Measurements from ENCODE around the gene TEDC1.

TEDC1 gene

DNA sequence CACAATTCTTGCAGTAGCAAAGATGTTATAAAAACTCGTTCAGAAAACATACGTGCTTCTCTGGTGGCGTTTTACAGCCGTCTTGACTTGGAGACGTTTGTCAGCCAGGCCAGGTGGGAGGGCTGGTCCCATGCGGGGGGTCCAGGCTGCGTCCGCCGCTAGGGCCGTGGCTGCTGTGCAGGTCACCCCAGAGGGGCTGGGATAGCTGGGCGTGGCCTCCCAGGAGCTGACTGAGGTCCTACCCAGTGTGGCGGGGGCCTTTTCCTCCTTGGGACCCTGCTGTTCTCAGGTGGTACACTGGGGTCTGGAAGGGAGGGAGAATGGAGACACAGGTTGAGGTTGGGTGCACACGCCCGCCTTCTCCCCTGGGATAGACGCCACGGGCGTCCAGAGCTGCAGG is 46.2 kb upstream of the TEDC1 start (continued):
- TF ChIP-seq, protein P1, sequence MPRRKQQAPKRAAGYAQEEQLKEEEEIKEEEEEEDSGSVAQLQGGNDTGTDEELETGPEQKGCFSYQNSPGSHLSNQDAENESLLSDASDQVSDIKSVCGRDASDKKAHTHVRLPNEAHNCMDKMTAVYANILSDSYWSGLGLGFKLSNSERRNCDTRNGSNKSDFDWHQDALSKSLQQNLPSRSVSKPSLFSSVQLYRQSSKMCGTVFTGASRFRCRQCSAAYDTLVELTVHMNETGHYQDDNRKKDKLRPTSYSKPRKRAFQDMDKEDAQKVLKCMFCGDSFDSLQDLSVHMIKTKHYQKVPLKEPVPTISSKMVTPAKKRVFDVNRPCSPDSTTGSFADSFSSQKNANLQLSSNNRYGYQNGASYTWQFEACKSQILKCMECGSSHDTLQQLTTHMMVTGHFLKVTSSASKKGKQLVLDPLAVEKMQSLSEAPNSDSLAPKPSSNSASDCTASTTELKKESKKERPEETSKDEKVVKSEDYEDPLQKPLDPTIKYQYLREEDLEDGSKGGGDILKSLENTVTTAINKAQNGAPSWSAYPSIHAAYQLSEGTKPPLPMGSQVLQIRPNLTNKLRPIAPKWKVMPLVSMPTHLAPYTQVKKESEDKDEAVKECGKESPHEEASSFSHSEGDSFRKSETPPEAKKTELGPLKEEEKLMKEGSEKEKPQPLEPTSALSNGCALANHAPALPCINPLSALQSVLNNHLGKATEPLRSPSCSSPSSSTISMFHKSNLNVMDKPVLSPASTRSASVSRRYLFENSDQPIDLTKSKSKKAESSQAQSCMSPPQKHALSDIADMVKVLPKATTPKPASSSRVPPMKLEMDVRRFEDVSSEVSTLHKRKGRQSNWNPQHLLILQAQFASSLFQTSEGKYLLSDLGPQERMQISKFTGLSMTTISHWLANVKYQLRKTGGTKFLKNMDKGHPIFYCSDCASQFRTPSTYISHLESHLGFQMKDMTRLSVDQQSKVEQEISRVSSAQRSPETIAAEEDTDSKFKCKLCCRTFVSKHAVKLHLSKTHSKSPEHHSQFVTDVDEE (CRISPR knock-in tag; IDR thresholded peaks at IDR 0.05), result no peak
- no peak for TF ChIP-seq ZFP30 (CRISPR knock-in tag; IDR thresholded peaks at IDR 0.05)

DNA sequence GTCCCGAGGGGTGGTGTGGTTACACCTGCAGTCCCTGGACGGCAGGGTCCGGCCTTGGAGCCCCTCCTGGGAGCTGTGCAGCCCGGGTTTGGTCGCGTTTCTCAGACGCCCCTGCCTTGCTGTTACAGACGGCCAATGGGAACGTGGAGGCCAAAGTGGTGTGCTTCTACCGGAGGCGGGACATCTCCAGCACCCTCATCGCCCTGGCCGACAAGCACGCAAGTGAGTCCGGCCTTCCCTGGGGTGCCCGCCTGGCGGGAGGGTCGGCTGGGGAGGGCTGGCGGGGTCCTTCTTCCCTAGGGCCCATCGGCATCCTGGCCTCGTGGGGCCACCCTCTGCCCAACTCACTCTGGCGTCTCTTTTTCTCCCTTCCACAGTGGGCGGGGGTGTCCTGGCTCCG is 45.8 kb upstream of the TEDC1 start:
- no peak for ATAC-seq
- TF ChIP-seq, protein P2, sequence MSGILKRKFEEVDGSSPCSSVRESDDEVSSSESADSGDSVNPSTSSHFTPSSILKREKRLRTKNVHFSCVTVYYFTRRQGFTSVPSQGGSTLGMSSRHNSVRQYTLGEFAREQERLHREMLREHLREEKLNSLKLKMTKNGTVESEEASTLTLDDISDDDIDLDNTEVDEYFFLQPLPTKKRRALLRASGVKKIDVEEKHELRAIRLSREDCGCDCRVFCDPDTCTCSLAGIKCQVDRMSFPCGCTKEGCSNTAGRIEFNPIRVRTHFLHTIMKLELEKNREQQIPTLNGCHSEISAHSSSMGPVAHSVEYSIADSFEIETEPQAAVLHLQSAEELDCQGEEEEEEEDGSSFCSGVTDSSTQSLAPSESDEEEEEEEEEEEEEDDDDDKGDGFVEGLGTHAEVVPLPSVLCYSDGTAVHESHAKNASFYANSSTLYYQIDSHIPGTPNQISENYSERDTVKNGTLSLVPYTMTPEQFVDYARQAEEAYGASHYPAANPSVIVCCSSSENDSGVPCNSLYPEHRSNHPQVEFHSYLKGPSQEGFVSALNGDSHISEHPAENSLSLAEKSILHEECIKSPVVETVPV (CRISPR knock-in tag; IDR thresholded peaks at IDR 0.05), result no peak
- TF ChIP-seq, protein P3, sequence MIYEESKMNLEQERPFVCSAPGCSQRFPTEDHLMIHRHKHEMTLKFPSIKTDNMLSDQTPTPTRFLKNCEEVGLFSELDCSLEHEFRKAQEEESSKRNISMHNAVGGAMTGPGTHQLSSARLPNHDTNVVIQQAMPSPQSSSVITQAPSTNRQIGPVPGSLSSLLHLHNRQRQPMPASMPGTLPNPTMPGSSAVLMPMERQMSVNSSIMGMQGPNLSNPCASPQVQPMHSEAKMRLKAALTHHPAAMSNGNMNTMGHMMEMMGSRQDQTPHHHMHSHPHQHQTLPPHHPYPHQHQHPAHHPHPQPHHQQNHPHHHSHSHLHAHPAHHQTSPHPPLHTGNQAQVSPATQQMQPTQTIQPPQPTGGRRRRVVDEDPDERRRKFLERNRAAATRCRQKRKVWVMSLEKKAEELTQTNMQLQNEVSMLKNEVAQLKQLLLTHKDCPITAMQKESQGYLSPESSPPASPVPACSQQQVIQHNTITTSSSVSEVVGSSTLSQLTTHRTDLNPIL (CRISPR knock-in tag; IDR thresholded peaks at IDR 0.05; ENCODE audit: low read depth), result no peak
- TF ChIP-seq SNAI2 (CRISPR knock-in tag; IDR thresholded peaks at IDR 0.05) (no peak), PPARA (CRISPR knock-in tag; IDR thresholded peaks at IDR 0.05; ENCODE audit: borderline replicate concordance) (no peak), ZFP30 (CRISPR knock-in tag; IDR thresholded peaks at IDR 0.05) (no peak), ZC3H10 (CRISPR knock-in tag; IDR thresholded peaks at IDR 0.05) (no peak), ARNTL (CRISPR knock-in tag; IDR thresholded peaks at IDR 0.05; ENCODE audit: borderline replicate concordance, low read depth) (no peak), ZNF70 (CRISPR knock-in tag; IDR thresholded peaks at IDR 0.05) (no peak), OSR1 (CRISPR knock-in tag; IDR thresholded peaks at IDR 0.05) (no peak), ZNF565 (CRISPR knock-in tag; conservative IDR thresholded peaks at IDR 0.05; ENCODE audit: low read depth) (no peak), RARB (CRISPR knock-in tag; IDR thresholded peaks at IDR 0.05) (no peak), TOX (CRISPR knock-in tag; IDR thresholded peaks at IDR 0.05; ENCODE audit: borderline replicate concordance) (no peak), ZNF8 (CRISPR knock-in tag; IDR thresholded peaks at IDR 0.05) (no peak)
- TF ChIP-seq, protein P4, sequence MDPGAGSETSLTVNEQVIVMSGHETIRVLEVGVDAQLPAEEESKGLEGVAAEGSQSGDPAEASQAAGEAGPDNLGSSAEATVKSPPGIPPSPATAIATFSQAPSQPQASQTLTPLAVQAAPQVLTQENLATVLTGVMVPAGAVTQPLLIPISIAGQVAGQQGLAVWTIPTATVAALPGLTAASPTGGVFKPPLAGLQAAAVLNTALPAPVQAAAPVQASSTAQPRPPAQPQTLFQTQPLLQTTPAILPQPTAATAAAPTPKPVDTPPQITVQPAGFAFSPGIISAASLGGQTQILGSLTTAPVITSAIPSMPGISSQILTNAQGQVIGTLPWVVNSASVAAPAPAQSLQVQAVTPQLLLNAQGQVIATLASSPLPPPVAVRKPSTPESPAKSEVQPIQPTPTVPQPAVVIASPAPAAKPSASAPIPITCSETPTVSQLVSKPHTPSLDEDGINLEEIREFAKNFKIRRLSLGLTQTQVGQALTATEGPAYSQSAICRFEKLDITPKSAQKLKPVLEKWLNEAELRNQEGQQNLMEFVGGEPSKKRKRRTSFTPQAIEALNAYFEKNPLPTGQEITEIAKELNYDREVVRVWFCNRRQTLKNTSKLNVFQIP (CRISPR knock-in tag; IDR thresholded peaks at IDR 0.05; ENCODE audit: borderline replicate concordance, low read depth), result no peak

DNA sequence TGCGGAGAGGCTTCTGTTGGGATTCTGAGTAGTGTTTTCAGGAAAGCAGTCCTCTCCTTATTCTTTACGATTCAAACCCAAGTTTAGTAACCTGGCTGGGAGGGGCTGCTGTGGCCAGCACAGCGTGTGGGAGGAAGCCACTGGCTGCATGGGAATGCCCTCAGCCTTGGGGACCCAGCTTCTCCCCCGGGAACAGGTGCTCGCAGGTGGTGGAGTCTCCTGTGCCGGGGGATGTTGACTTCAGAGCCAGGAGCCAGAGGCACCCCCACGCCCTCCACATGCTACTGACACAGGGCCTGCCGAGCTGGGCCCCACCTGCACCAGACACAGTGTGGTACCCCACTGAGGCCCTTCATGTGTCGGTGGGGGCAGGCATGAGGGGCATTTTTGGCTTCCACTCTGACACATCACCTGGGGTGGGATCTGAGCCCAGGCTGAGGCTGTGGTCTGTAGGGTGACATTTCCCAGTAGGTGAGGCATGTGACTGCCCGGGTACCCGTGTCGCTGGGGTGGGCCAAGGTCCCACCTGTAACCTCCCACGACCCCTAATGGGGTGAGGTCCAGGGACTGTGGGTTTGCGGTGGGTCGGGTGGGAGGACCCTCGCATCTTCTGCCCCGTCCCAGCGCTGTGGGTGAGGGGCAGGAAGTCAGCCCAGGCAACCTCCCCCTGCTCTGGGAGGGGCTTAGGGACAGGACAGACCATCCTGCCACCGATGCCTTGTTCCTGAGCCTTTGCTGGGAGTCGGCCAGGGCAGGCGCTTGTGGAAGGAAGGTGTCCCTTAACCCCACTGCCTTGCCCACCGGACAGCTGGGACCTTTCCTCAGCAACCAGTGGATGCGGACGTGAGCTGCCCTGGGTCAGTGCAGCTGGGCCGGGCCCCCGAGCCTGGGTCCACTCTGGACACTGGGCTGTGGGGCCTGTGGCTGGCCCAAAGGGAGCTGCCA is 44.9 kb upstream of the TEDC1 start:
- ATAC-seq, result no peak
- no peak for TF ChIP-seq ZNF70 (CRISPR knock-in tag; IDR thresholded peaks at IDR 0.05)
- TF ChIP-seq ARNTL (CRISPR knock-in tag; IDR thresholded peaks at IDR 0.05; ENCODE audit: borderline replicate concordance, low read depth), result no peak
- TF ChIP-seq TCF4 (CRISPR knock-in tag; IDR thresholded peaks at IDR 0.05; ENCODE audit: borderline replicate concordance), result no peak
- TF ChIP-seq, protein P3 (CRISPR knock-in tag; IDR thresholded peaks at IDR 0.05; ENCODE audit: low read depth), result no peak
- no peak for TF ChIP-seq TOX (CRISPR knock-in tag; IDR thresholded peaks at IDR 0.05; ENCODE audit: borderline replicate concordance)
- no peak for TF ChIP-seq ZFP30 (CRISPR knock-in tag; IDR thresholded peaks at IDR 0.05)
- no peak for TF ChIP-seq GLIS3 (CRISPR knock-in tag; IDR thresholded peaks at IDR 0.05)
- TF ChIP-seq, protein P4 (CRISPR knock-in tag; IDR thresholded peaks at IDR 0.05; ENCODE audit: borderline replicate concordance, low read depth), result no peak
- TF ChIP-seq BACH2 (CRISPR knock-in tag; IDR thresholded peaks at IDR 0.05; ENCODE audit: borderline replicate concordance), result no peak
- no peak for TF ChIP-seq ZFP3 (CRISPR knock-in tag; IDR thresholded peaks at IDR 0.05)
- TF ChIP-seq, protein P1 (CRISPR knock-in tag; IDR thresholded peaks at IDR 0.05), result no peak
- no peak for TF ChIP-seq ISL1 (CRISPR knock-in tag; IDR thresholded peaks at IDR 0.05)
- no peak for TF ChIP-seq ZNF565 (CRISPR knock-in tag; conservative IDR thresholded peaks at IDR 0.05; ENCODE audit: low read depth)

Data from SK-N-SH treated with all-trans-retinoic acid at 6 μM for 48 hours (cell line).